GM18498 (cell line): ENCODE results near the gene STUB1.

Experiments used
- ATAC-seq: cut with Tn5 transposase; IDR thresholded peaks from one replicate; pipeline ENCODE4 v1.9.1; 2021; ENCODE audit warnings: mild to moderate bottlenecking, moderate library complexity; ENCODE audit not compliant: unreplicated experiment

The STUB1 gene

GRCh38 chr16:662597-662996 lies 17.6 kb upstream of the STUB1 start:
- no peak for ATAC-seq

GRCh38 chr16:666572-666971 lies 13.6 kb upstream of the STUB1 start:
- no peak for ATAC-seq

DNA sequence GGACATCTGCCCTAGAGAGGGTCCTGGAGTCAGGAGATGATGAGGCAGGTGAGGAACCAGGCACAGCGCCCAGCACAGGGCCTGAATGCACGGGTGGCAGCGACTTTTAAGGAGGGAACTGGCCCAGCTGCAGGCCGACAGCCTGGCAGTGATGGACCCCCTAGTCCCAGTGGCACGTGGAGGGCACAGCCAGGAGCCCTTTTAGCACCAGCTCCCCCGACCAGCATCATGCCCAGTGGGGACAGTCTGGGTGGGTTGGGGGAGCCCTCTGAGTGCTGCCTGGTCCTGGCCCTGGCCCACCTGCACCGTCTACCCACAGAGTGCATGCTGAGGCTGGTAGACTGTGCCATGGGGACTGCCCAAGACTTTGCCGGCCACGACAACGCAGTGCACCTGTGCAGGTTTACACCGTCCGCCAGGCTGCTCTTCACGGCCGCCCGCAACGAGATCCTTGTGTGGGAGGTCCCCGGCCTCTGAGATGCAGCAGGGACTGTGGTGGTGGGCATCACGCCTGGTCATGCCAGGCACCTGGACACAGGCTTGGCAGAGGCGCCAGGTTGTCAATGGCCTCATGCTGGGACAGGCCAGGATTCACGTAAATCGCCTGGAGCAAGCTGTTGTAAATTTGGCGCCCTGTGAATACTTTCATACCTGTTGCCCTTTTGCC lies 13.0 kb upstream of the STUB1 start:
- ATAC-seq: no peak

GRCh38 chr16:667780-668518 lies 12.3 kb upstream of the STUB1 start, which contains the start of gene RHOT2:
RHOT2 (plus strand) TSS chr16:668132; CDS start chr16:668200, 68 bp downstream.
- peak; percentile 89 for ATAC-seq

DNA sequence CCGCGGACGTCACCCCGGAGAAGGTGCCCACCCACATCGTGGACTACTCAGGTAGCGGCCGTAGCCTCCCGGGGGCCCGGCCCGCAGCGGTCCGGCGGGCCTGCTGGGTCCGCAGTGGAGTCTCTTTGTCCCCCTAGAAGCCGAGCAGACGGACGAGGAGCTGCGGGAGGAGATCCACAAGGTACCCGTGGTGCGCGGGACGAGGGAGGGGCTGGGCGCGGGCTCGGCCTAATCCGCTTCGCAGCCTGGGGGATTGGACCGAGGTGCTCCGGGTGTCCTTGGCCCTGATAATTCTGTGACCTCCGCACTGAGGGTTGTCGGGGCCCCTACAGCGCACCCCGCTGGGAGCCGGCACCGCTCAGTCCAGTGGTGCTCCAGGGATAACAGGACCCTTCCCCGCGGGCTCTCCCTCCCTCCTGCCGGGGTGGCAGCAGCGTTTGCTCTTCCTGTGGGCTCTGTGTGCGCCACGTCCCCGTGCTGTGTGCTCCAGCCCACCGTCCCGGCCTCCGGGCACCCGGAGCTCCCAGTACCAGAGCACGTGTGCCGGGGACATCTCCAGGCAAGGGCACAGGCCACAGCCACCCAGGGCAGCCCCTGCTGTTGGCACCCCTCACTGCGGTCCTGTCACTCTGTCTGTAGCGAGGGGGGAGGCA lies 11.6 kb upstream of the STUB1 start:
- peak; percentile 6 for ATAC-seq

DNA sequence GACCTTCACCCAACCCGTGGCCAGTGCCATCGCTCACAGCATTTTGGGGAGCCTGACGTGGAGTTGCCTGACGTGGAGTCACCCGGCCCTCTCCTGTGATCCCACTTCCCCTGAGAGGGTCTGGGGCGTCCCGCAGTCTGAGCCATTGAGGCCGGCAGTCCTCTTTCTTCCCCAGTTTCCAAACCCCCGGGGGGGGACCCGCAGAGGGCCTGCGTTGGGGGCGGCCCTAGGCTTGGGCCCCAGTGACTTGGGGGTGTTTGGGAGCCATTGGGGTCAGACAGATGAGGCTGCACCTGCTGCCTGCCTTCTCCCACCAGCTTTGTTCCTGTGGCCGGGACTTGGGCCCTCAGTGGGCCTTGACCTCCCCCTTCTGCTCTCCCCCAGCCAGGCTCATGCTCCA lies 10.5 kb upstream of the STUB1 start:
- no peak for ATAC-seq

GRCh38 chr16:670485-671352 lies 9.5 kb upstream of the STUB1 start:
- no peak for ATAC-seq

DNA sequence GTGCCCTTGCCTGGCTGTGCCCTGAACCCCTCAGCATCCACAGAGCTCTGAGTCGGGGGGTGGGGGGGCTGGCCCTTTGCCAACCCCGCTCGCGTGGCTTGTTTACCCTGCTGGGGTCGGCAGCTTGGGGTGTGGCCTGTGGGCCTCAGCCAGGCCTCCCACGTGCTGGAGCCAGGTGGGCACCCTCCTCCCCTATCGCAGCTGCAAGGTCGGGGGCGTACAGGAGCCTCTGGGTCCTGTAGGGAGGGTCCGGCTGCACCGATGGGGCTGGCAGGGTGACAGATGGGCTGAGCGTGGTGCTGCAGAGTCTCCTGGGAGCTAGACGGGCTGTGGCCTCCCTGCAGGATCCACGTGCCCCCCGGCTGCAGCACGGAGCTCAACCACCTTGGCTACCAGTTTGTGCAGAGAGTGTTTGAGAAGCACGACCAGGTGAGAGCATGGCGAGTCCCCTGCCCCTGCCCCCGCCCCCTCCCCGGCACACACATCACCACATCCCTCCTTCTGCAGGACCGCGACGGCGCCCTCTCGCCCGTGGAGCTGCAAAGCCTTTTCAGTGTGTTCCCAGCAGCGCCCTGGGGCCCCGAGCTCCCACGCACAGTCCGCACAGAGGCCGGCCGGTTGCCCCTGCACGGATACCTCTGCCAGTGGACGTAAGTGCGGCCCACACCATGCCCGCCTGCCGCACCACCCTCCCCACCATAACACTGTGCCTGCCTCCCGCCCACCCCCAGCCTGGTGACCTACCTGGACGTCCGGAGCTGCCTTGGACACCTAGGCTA lies 8.7 kb upstream of the STUB1 start:
- no peak for ATAC-seq

GRCh38 chr16:672371-672770 lies 7.8 kb upstream of the STUB1 start:
- no peak for ATAC-seq

GRCh38 chr16:672851-673250 lies 7.4 kb upstream of the STUB1 start:
- ATAC-seq: no peak

GRCh38 chr16:673399-673991 lies 6.7 kb upstream of the STUB1 start:
- no peak for ATAC-seq

DNA sequence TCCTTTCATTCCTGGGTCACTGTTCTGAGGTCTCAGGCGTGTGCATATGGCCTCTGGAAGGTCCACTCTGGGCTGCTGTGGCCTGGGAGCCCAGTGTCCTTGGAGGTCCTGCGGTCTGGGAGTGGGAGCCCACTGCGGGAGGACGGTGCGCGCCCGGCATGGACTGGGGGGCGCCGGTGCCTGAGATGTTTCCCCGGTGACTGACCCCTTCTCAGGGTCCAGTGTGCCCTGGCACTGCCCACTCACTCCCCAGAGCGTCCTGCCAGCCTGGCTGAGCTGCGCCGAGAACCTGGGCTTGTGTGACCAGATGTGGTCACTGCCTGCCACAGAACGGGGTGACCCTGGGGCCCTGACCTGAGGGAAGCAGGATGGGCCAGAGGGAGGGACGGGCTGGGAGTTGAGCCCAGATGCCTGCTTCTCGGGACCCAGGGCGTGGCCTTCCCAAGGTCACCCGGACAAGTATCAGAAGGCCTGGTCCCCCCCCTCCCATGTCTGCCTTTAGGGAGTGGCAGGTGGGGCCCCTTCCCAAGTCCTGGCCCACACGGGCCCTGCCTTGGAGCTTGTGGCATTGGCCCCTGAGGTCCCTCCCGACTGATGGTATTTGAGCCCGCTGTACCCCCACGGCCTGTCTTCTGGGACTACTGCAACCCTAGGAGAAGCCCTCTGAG lies 5.9 kb upstream of the STUB1 start:
- no peak for ATAC-seq

DNA sequence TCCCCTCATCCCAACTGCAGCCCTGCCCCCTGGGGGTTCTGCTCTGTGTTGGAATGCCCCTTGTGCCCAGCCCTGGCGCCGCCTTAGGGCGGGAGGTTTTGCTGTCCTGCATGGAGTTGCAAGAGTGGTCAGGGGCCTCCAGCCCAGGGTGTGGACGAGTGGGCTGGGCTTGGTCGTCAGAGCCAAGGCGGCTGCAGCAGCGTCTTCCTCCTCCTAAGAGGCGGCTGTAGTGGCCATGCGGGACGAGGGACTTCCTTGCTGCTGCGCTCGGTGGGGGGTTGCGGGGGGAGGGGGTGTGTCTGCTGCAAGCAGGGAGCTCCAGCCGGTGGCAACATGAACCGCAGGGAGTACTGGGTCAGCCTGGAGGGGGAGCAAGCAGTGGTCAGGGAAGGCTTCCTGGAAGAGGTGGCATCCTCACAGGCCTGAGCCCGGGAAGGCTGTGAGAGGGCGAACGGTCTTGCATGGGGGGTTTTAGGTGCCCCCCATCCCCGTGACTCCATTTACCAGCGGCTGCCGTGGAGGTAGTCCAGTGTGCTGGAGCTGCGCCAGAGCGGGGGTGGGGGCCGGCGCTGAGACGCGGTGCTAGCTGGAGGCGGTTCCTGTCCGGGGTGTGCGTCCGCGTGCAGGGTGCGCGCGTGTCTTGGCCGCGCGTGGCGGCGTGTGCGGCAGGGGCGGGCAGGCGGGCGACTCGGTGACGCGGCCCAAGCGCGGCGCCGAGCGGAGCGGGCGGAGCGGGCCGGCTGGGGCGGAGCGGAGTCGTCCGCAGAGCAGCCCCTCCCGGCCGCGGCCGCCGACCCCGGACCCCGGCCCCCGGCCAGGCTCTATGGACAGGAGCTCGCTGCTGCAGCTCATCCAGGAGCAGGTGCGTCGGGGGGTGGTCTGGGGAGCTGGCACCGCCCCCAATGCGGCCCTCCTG lies 5.0 kb upstream of the STUB1 start, which contains the start of gene RHBDL1:
RHBDL1 (plus strand) TSS at position 704 of the 916 bp plus-strand sequence; CDS start at position 824, 120 bp downstream.
- no peak for ATAC-seq

DNA sequence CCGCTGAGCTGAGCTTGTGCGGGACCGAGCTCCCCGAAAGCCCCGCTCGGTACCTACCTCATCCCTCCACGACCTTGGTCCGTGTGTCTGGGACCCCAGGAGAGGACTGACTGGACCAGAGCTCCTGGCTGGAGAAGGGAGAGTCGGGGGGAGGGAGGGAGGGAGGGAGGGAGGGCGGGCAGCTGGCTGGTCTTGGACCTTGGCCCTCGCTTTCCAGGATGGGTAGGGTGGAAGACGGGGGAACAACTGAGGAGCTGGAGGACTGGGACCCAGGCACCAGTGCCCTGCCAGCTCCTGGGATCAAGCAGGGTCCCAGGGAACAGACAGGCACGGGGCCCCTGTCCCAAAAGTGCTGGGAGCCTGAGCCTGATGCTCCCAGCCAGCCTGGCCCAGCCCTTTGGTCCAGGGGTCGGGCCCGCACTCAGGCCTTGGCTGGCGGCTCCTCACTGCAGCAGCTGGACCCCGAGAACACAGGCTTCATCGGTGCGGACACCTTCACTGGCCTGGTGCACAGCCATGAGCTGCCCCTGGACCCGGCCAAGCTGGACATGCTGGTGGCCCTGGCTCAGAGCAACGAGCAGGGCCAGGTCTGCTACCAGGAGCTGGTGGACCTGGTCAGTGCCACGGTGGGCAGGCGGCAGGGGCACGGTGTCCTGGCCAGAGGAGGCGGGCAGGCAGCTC lies 4.2 kb upstream of the STUB1 start:
- no peak for ATAC-seq

GRCh38 chr16:676565-676902 lies 3.7 kb upstream of the STUB1 start:
- ATAC-seq: no peak

DNA sequence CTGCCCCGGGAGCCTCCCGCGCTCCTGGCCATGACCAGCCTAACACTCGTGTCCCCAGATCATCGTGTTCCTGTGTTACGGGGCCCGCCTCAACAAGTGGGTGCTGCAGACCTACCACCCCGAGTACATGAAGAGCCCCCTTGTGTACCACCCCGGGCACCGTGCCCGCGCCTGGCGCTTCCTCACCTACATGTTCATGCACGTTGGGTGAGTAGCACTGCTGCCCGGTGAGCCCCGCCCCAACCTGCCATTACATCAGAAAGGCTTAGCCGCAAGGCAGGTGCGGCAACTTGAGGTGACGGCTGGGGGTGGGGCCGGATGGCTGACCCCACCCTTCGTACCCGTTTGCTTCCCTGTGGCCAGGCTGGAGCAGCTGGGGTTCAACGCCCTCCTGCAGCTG lies 3.3 kb upstream of the STUB1 start:
- no peak for ATAC-seq

DNA sequence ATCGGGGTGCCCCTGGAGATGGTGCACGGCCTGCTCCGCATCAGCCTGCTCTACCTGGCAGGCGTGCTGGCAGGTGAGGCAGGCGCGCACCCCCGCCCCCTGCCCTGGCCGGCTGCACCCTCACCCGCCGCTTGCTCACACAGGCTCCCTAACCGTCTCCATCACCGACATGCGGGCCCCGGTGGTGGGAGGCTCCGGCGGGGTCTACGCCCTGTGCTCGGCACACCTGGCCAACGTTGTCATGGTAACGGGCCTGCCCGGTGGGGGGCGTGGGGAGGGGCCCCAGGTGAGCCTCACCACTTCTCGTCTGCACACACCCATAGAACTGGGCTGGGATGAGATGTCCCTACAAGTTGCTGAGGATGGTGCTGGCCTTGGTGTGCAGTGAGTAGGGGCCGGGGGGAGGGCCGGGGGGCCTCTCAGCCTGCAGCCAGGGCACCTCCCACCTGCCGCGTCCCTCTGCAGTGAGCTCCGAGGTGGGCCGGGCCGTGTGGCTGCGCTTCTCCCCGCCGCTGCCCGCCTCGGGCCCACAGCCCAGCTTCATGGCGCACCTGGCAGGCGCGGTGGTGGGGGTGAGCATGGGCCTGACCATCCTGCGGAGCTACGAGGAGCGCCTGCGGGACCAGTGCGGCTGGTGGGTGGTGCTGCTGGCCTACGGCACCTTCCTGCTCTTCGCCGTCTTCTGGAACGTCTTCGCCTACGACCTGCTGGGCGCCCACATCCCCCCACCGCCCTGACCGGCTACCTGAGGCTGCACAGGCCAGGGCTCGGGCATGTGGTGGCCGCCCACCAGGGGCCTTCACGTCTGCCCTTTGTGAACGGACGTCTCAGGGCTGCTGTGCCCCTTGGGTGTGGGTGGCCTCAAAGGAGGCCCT lies 2.7 kb upstream of the STUB1 start:
- ATAC-seq: no peak
